ENCODE measurements around the gene CTBS. TPM values are rescaled to one million over a fixed set of nuclear protein-coding genes. Genes with fewer than 3 reads are reported as not detected.
A peak's percentile ranks its signal among the peaks of the same experiment; 100 is the strongest.

Gene CTBS
- total RNA-seq, 1 donor, result 13.0 TPM

GRCh38 chr1:84587099-84587498 is 12.9 kb upstream of the CTBS start:
- no peaks in the 10 kb centered on the region for H3K9me3 ChIP-seq (ENCODE audit: low read depth, low read length)
- no peak overlapping the region for H3K27ac ChIP-seq (ENCODE audit: low read depth, low read length)
- no peaks in the 10 kb centered on the region for H3K79me2 ChIP-seq (ENCODE audit: insufficient read depth, low read length)
- H2AFZ ChIP-seq (ENCODE audit: low read length), result peak overlapping the region; percentile 10
- H3K27me3 ChIP-seq (ENCODE audit: insufficient read depth, low read length), result no peaks in the 10 kb centered on the region
- no peak overlapping the region for H3K4me2 ChIP-seq (ENCODE audit: insufficient read depth, low read length)
- no peak for TF ChIP-seq CTCF (IDR thresholded peaks at IDR 0.05; ENCODE audit: extremely low read depth, low read depth, low read length)
- no peak for DNase-seq (ENCODE audit: insufficient read length, low spot score, missing footprints)
- H3K4me3 ChIP-seq (ENCODE audit: insufficient read depth, low read length), result no peak overlapping the region
- no peaks in the 10 kb centered on the region for H4K20me1 ChIP-seq (ENCODE audit: insufficient read depth, low read length)
- H3K4me1 ChIP-seq (ENCODE audit: insufficient read depth, low read length), result no peaks in the 10 kb centered on the region
- H3K36me3 ChIP-seq (ENCODE audit: insufficient read depth, low read length), result no peaks in the 10 kb centered on the region

GRCh38 chr1:84585803-84586202 is 11.6 kb upstream of the CTBS start:
- Histone ChIP-seq H3K4me2 (ENCODE audit: insufficient read depth, low read length) (no peak overlapping the region), H4K20me1 (ENCODE audit: insufficient read depth, low read length) (no peaks in the 10 kb centered on the region), H3K4me3 (ENCODE audit: insufficient read depth, low read length) (no peak overlapping the region), H3K27ac (ENCODE audit: low read depth, low read length) (no peak overlapping the region), H3K36me3 (ENCODE audit: insufficient read depth, low read length) (no peaks in the 10 kb centered on the region), H3K79me2 (ENCODE audit: insufficient read depth, low read length) (no peaks in the 10 kb centered on the region), H2AFZ (ENCODE audit: low read length) (no peak overlapping the region), H3K9me3 (ENCODE audit: low read depth, low read length) (no peaks in the 10 kb centered on the region), H3K4me1 (ENCODE audit: insufficient read depth, low read length) (no peaks in the 10 kb centered on the region), H3K27me3 (ENCODE audit: insufficient read depth, low read length) (no peaks in the 10 kb centered on the region)
- no peak for DNase-seq (ENCODE audit: insufficient read length, low spot score, missing footprints)
- no peak for TF ChIP-seq CTCF (IDR thresholded peaks at IDR 0.05; ENCODE audit: extremely low read depth, low read depth, low read length)

- TF ChIP-seq CTCF (IDR thresholded peaks at IDR 0.05; ENCODE audit: extremely low read depth, low read depth, low read length), result no peak
- no peak overlapping the region for H2AFZ ChIP-seq (ENCODE audit: low read length)
- no peaks in the 10 kb centered on the region for H3K4me1 ChIP-seq (ENCODE audit: insufficient read depth, low read length)
Observed at GRCh38 chr1:84584126-84584525, 9.9 kb upstream of the CTBS start.

GRCh38 chr1:84583648-84584047 is 9.4 kb upstream of the CTBS start:
- no peaks in the 10 kb centered on the region for H3K4me1 ChIP-seq (ENCODE audit: insufficient read depth, low read length)
- H3K27me3 ChIP-seq (ENCODE audit: insufficient read depth, low read length), result no peaks in the 10 kb centered on the region
- no peaks in the 10 kb centered on the region for H3K79me2 ChIP-seq (ENCODE audit: insufficient read depth, low read length)
- no peak overlapping the region for H2AFZ ChIP-seq (ENCODE audit: low read length)
- no peaks in the 10 kb centered on the region for H4K20me1 ChIP-seq (ENCODE audit: insufficient read depth, low read length)
- DNase-seq (ENCODE audit: insufficient read length, low spot score, missing footprints), result no peak
- no peak for TF ChIP-seq CTCF (IDR thresholded peaks at IDR 0.05; ENCODE audit: extremely low read depth, low read depth, low read length)
- no peaks in the 10 kb centered on the region for H3K36me3 ChIP-seq (ENCODE audit: insufficient read depth, low read length)
- H3K27ac ChIP-seq (ENCODE audit: low read depth, low read length), result no peak overlapping the region
- H3K4me3 ChIP-seq (ENCODE audit: insufficient read depth, low read length), result no peak overlapping the region
- H3K9me3 ChIP-seq (ENCODE audit: low read depth, low read length), result no peaks in the 10 kb centered on the region
- no peak overlapping the region for H3K4me2 ChIP-seq (ENCODE audit: insufficient read depth, low read length)

More at GRCh38 chr1:84584126-84584525, 9.9 kb upstream of the CTBS start:
- Histone ChIP-seq H3K27ac (ENCODE audit: low read depth, low read length) (no peak overlapping the region), H3K9me3 (ENCODE audit: low read depth, low read length) (no peaks in the 10 kb centered on the region), H3K4me3 (ENCODE audit: insufficient read depth, low read length) (no peak overlapping the region), H3K4me2 (ENCODE audit: insufficient read depth, low read length) (no peak overlapping the region), H4K20me1 (ENCODE audit: insufficient read depth, low read length) (no peaks in the 10 kb centered on the region), H3K79me2 (ENCODE audit: insufficient read depth, low read length) (no peaks in the 10 kb centered on the region), H3K27me3 (ENCODE audit: insufficient read depth, low read length) (no peaks in the 10 kb centered on the region), H3K36me3 (ENCODE audit: insufficient read depth, low read length) (no peaks in the 10 kb centered on the region)
- DNase-seq (ENCODE audit: insufficient read length, low spot score, missing footprints), result no peak
